ENCODE measurements around the gene LYSMD2. TPM values are rescaled to one million over a fixed set of nuclear protein-coding genes. Genes with fewer than 3 reads are reported as not detected.

The LYSMD2 gene
- total and polyA plus RNA-seq, 2 experiments from 2014 or later, result 6.3 to 6.7 TPM

DNA sequence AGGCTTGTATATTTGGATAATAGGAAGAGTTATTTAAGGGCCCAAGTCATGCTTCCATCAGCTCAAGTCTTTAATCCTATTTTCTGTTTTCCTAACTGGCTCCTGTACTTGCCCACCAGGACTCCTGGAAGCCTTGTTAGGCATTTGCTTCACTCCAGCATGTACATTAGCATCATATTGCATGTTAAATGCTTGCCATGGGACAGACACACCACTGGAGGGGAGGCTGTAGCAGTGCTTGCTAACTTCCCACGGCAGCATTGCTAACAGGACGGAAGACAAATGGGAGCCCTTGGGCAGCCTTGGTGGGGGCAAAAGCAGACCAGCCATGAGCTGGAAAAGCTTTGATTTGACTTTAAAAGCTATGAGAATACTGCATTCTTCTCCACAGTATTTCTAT is 20.0 kb upstream of the LYSMD2 start:
- Histone ChIP-seq H3F3A (ENCODE audit: insufficient read depth) (peaks cover 27% of the 10 kb centered on the region), H3K27me3 (replicated peaks; ENCODE audit: insufficient read depth) (no peaks in the 10 kb centered on the region), H3K9ac (no peak overlapping the region), H3K4me1 (ENCODE audit: insufficient read depth) (peaks cover 19% of the 10 kb centered on the region), H3K9me2 (ENCODE audit: insufficient read depth) (no peaks in the 10 kb centered on the region), H3K79me2 (ENCODE audit: insufficient read depth) (0 out of 2 replicates have a peak, but pooled peaks cover 7% of the 10 kb centered on the region), H3K27ac (no peak overlapping the region), H3K9me3 (ENCODE audit: low read depth) (no peaks in the 10 kb centered on the region), H3K4me3 (no peak overlapping the region), H4K20me1 (ENCODE audit: insufficient read depth) (no peaks in the 10 kb centered on the region), H3K36me3 (ENCODE audit: low read depth) (no peaks in the 10 kb centered on the region), H2AFZ (no peak overlapping the region), H3K4me2 (ENCODE audit: unreplicated experiment) (no peak overlapping the region)
- in situ Hi-C loops (cut with MboI), result no loop called here
- DNase-seq, result no peak
- WGBS, 2 experiments (ENCODE audit: low coverage in 1 of 2, low lambda C conversion rate in 2 of 2, missing lambda C conversion rate in 2 of 2), result 83% methylated on average over 2 of the region's 2 CpGs
- TF ChIP-seq EZH2phosphoT487 (IDR thresholded peaks at IDR 0.05; ENCODE audit: insufficient read depth, low read depth) (no peak), EZH2 (IDR thresholded peaks at IDR 0.05; ENCODE audit: insufficient read depth, poor library complexity, severe bottlenecking) (no peak)

DNA sequence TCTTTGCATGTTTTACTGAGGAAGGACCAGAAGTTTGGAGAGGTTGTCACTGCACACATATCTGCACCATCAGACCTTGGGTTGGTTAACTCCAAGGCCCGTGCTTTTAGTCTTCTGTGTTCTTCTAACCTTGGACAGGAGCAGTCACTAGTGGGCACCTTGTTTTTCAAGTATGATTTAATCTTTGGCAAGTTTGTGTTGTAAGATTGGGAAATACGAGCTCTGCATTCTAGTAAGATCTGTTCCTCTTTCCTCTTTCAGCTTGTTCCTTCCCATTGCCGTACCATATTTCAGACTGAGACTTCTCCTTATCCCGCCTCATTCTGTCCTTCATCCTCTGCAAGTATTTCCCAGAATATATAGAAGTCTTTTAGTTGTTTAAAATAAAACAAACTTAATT is 19.0 kb upstream of the LYSMD2 start:
- Histone ChIP-seq H3F3A (ENCODE audit: insufficient read depth) (peaks cover 33% of the 10 kb centered on the region), H3K9ac (no peak overlapping the region), H2AFZ (no peak overlapping the region), H3K27ac (no peak overlapping the region), H4K20me1 (ENCODE audit: insufficient read depth) (no peaks in the 10 kb centered on the region), H3K4me1 (ENCODE audit: insufficient read depth) (peaks cover 19% of the 10 kb centered on the region), H3K9me2 (ENCODE audit: insufficient read depth) (no peaks in the 10 kb centered on the region), H3K79me2 (ENCODE audit: insufficient read depth) (0 out of 2 replicates have a peak, but pooled peaks cover 7% of the 10 kb centered on the region), H3K36me3 (ENCODE audit: low read depth) (no peaks in the 10 kb centered on the region), H3K4me3 (no peak overlapping the region), H3K27me3 (replicated peaks; ENCODE audit: insufficient read depth) (no peaks in the 10 kb centered on the region), H3K9me3 (ENCODE audit: low read depth) (no peaks in the 10 kb centered on the region), H3K4me2 (ENCODE audit: unreplicated experiment) (no peak overlapping the region)
- in situ Hi-C loops (cut with MboI), result no loop called here
- no peak for DNase-seq
- 90 to 92% methylated on average over 4 of the region's 4 CpGs for WGBS, 2 experiments (ENCODE audit: low coverage in 1 of 2, low lambda C conversion rate in 2 of 2, missing lambda C conversion rate in 2 of 2)
- TF ChIP-seq EZH2 (IDR thresholded peaks at IDR 0.05; ENCODE audit: insufficient read depth, poor library complexity, severe bottlenecking) (no peak), EZH2phosphoT487 (IDR thresholded peaks at IDR 0.05; ENCODE audit: insufficient read depth, low read depth) (no peak)

DNA sequence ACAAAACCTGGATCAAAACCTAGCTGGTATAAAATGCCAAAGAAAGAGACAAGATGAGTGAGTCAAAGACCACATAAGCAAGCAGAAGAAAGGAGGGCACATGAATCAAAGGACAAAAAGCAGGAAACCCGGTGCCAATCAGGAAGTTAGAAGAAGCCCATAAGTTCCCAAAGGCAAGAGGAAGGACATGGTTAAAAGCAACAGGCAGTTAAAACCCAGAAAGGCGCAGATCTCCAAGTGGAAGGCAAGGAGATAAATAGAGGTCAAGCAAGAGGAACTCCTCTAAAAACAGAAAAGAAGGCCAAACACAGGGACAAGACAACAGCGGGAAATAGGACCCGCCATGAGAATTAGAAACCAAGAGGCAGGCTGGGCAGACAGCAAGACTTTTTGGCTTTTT is 18.3 kb upstream of the LYSMD2 start:
- no peaks in the 10 kb centered on the region for H3K9me2 ChIP-seq (ENCODE audit: insufficient read depth)
- TF ChIP-seq EZH2 (IDR thresholded peaks at IDR 0.05; ENCODE audit: insufficient read depth, poor library complexity, severe bottlenecking), result no peak
- no peak for TF ChIP-seq EZH2phosphoT487 (IDR thresholded peaks at IDR 0.05; ENCODE audit: insufficient read depth, low read depth)
- H3K9me3 ChIP-seq (ENCODE audit: low read depth), result no peaks in the 10 kb centered on the region
- H3K4me2 ChIP-seq (ENCODE audit: unreplicated experiment), result no peak overlapping the region
- H3K4me1 ChIP-seq (ENCODE audit: insufficient read depth), result peaks cover 19% of the 10 kb centered on the region
- DNase-seq, result no peak
- in situ Hi-C loops (cut with MboI), result no loop called here
- H4K20me1 ChIP-seq (ENCODE audit: insufficient read depth), result no peaks in the 10 kb centered on the region
- no peaks in the 10 kb centered on the region for H3K36me3 ChIP-seq (ENCODE audit: low read depth)
- H3K4me3 ChIP-seq, result no peak overlapping the region
- H3K27me3 ChIP-seq (replicated peaks; ENCODE audit: insufficient read depth), result no peaks in the 10 kb centered on the region; the same call in 1 of the 2 replicates
- H3F3A ChIP-seq (ENCODE audit: insufficient read depth), result peaks cover 33% of the 10 kb centered on the region
- no peak overlapping the region for H3K9ac ChIP-seq
- WGBS, 2 experiments (ENCODE audit: low coverage in 1 of 2, low lambda C conversion rate in 2 of 2, missing lambda C conversion rate in 2 of 2), result 84 to 86% methylated on average over 4 of the region's 4 CpGs
- no peak overlapping the region for H2AFZ ChIP-seq
- H3K27ac ChIP-seq, result no peak overlapping the region
- 0 out of 2 replicates have a peak, but pooled peaks cover 7% of the 10 kb centered on the region for H3K79me2 ChIP-seq (ENCODE audit: insufficient read depth)

DNA sequence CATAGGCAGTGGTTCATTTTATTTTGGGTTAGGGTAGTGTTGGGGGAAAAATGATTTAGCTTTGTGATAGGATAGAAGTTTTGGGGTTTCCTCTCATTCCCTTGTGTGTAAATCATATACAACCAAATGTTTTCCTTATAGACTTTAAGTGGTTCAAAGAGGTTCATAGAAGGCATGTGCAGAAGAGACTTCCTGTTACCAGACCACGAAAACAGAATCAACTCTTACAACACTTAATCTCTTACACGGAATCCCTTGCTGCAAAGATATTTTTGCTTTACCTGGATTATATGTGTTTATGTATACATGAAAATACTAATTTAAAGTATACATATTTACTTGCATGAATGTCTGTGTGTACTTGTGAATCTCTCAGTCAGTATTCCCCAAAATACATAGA is 16.8 kb upstream of the LYSMD2 start:
- H3K9me2 ChIP-seq (ENCODE audit: insufficient read depth), result no peaks in the 10 kb centered on the region
- peaks cover 15% of the 10 kb centered on the region for H3K27me3 ChIP-seq (replicated peaks; ENCODE audit: insufficient read depth)
- H4K20me1 ChIP-seq (ENCODE audit: insufficient read depth), result no peaks in the 10 kb centered on the region
- H3K4me2 ChIP-seq (ENCODE audit: unreplicated experiment), result no peak overlapping the region
- in situ Hi-C loops (cut with MboI), result no loop called here
- H3K79me2 ChIP-seq (ENCODE audit: insufficient read depth), result 0 out of 2 replicates have a peak, but pooled peaks cover 7% of the 10 kb centered on the region
- no peaks in the 10 kb centered on the region for H3K9me3 ChIP-seq (ENCODE audit: low read depth)
- WGBS, 2 experiments (ENCODE audit: low coverage in 1 of 2, low lambda C conversion rate in 2 of 2, missing lambda C conversion rate in 2 of 2), result 95% methylated on average over 2 of the region's 2 CpGs
- no peak overlapping the region for H3K4me3 ChIP-seq
- peaks cover 19% of the 10 kb centered on the region for H3F3A ChIP-seq (ENCODE audit: insufficient read depth)
- H3K27ac ChIP-seq, result no peak overlapping the region
- no peaks in the 10 kb centered on the region for H3K36me3 ChIP-seq (ENCODE audit: low read depth)
- H3K4me1 ChIP-seq (ENCODE audit: insufficient read depth), result peaks cover 12% of the 10 kb centered on the region
- TF ChIP-seq EZH2phosphoT487 (IDR thresholded peaks at IDR 0.05; ENCODE audit: insufficient read depth, low read depth) (no peak), EZH2 (IDR thresholded peaks at IDR 0.05; ENCODE audit: insufficient read depth, poor library complexity, severe bottlenecking) (no peak)
- DNase-seq, result no peak
- H3K9ac ChIP-seq, result no peak overlapping the region
- H2AFZ ChIP-seq, result no peak overlapping the region

DNA sequence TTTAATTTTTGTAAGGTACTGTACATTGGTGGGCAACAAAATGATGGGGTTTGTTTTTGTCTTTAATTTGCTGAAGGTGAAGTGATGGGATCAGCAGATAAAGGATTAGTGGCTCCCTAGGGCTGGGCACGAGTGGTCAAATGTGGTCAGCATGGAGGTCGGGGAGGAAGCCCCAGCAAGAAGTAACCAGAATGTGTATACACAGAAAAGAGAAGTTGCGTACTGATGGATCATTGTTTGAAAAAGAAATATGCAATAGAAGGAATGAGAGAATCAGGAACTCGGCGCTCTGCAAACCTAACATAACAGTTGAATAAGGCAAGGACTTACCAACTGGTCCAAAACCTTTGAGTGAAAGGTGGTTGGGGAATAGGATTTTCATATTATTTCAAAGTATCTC is 15.4 kb upstream of the LYSMD2 start:
- Histone ChIP-seq H3K9me3 (ENCODE audit: low read depth) (no peaks in the 10 kb centered on the region), H3K9me2 (ENCODE audit: insufficient read depth) (no peaks in the 10 kb centered on the region), H2AFZ (no peak overlapping the region), H3K79me2 (ENCODE audit: insufficient read depth) (0 out of 2 replicates have a peak, but pooled peaks cover 7% of the 10 kb centered on the region), H3K27me3 (replicated peaks; ENCODE audit: insufficient read depth) (peaks cover 26% of the 10 kb centered on the region), H4K20me1 (ENCODE audit: insufficient read depth) (no peaks in the 10 kb centered on the region), H3F3A (ENCODE audit: insufficient read depth) (peaks cover 6% of the 10 kb centered on the region; the same call in 1 of the 2 replicates), H3K4me3 (no peak overlapping the region), H3K27ac (no peak overlapping the region), H3K9ac (no peak overlapping the region), H3K4me1 (ENCODE audit: insufficient read depth) (no peaks in the 10 kb centered on the region), H3K36me3 (ENCODE audit: low read depth) (no peaks in the 10 kb centered on the region), H3K4me2 (ENCODE audit: unreplicated experiment) (no peak overlapping the region)
- 85 to 88% methylated on average over 5 of the region's 5 CpGs for WGBS, 2 experiments (ENCODE audit: low coverage in 1 of 2, low lambda C conversion rate in 2 of 2, missing lambda C conversion rate in 2 of 2)
- no peak for DNase-seq
- TF ChIP-seq EZH2phosphoT487 (IDR thresholded peaks at IDR 0.05; ENCODE audit: insufficient read depth, low read depth) (no peak), EZH2 (IDR thresholded peaks at IDR 0.05; ENCODE audit: insufficient read depth, poor library complexity, severe bottlenecking) (no peak)
- in situ Hi-C loops (cut with MboI), result no loop called here
